HUDEP-2 (cell line): ENCODE results near the gene AMDHD2.
A peak's percentile ranks its signal among the peaks of the same experiment; 100 is the strongest.
"Not testable (repeated sequence)": the region's sequence is repeated elsewhere in the genome, so short reads cannot be mapped to it uniquely, and the experiment has no call there.

ENCODE experiments used
- DNase-seq, 76 experiments: peaks; one replicate each; lab custom pipeline; 2025; ENCODE audit not compliant: unreplicated experiment in 76 of 76; lab: John Stamatoyannopoulos, UW

The AMDHD2 gene

GRCh38 chr16:2520097-2520783, at the start of gene AMDHD2:
TSS of gene AMDHD2 (plus strand) at chr16:2520371. CDS start at chr16:2520459, 88 bp downstream.
- DNase-seq, result peak in 73 of 76 experiments; percentile 33 to 90 (median 82)

GRCh38 chr16:2470603-2471015, 49.6 kb upstream of the AMDHD2 start:
- DNase-seq, result peak in 11 of 76 experiments; percentile 15 to 41 (median 21)

GRCh38 chr16:2471016-2471652, 49.0 kb upstream of the AMDHD2 start, which contains the start of gene NTN3:
TSS of gene NTN3 (plus strand) at chr16:2471297. CDS start at chr16:2471702, 405 bp downstream.
- DNase-seq, result peak in 29 of 76 experiments; percentile 13 to 52 (median 37)

GRCh38 chr16:2471653-2472487, 48.3 kb upstream of the AMDHD2 start:
- DNase-seq, result peak in 18 of 76 experiments; percentile 19 to 64 (median 38)

- DNase-seq, result no peak
These were observed 47.7 kb upstream of the AMDHD2 start for GRCh38 chr16:2472488-2472864.

GRCh38 chr16:2472885-2473445, 47.2 kb upstream of the AMDHD2 start:
- peak in 1 of 76 experiments; percentile 28 for DNase-seq

GRCh38 chr16:2473446-2473926, 46.7 kb upstream of the AMDHD2 start:
- peak in 9 of 76 experiments; percentile 14 to 40 (median 28) for DNase-seq

GRCh38 chr16:2473999-2474876, 45.9 kb upstream of the AMDHD2 start:
- DNase-seq, result peak in 44 of 76 experiments; percentile 24 to 83 (median 48)

- DNase-seq, result peak in 72 of 76 experiments; percentile 11 to 88 (median 75)
These were observed 45.2 kb upstream of the AMDHD2 start, which contains the start of gene TBC1D24 for GRCh38 chr16:2474877-2475412. TSS of gene TBC1D24 (plus strand) at chr16:2475127. CDS start at chr16:2496149, 21,022 bp downstream.

GRCh38 chr16:2475413-2476344, 44.5 kb upstream of the AMDHD2 start:
- no peak for DNase-seq

- peak in 1 of 76 experiments; percentile 15 for DNase-seq
These were observed 43.8 kb upstream of the AMDHD2 start for GRCh38 chr16:2476345-2476720.

- no peak for DNase-seq
These were observed 43.4 kb upstream of the AMDHD2 start for GRCh38 chr16:2476741-2477140.

GRCh38 chr16:2477327-2477726, 42.8 kb upstream of the AMDHD2 start:
- no peak for DNase-seq

GRCh38 chr16:2478279-2478678, 41.9 kb upstream of the AMDHD2 start:
- DNase-seq, result peak in 40 of 76 experiments; percentile 11 to 52 (median 32)

- DNase-seq, result not testable (repeated sequence)
These were observed 40.2 kb upstream of the AMDHD2 start for GRCh38 chr16:2479996-2480395.

GRCh38 chr16:2480948-2481347, 39.2 kb upstream of the AMDHD2 start:
- DNase-seq, result no peak

- no peak for DNase-seq
These were observed 38.5 kb upstream of the AMDHD2 start for GRCh38 chr16:2481676-2482075.

- no peak for DNase-seq
These were observed 37.9 kb upstream of the AMDHD2 start for GRCh38 chr16:2482249-2482648.
